Osteoblast (primary cell): ENCODE measurements around the gene PPP1R3A. TPM values are rescaled to one million over a fixed set of nuclear protein-coding genes. Genes with fewer than 3 reads are reported as not detected.

Experiments
- DNase-seq: peaks from one replicate; pipeline ENCODE4 v3.0.0; 2011; ENCODE audit warnings: low spot score, mixed read lengths; ENCODE audit not compliant: insufficient read length; ENCODE audit errors: missing footprints
- H2AFZ ChIP-seq: 2 replicates; pipeline ENCODE4 v1.6.0; 2011; ENCODE audit warnings: mild to moderate bottlenecking, low read length
- H3K27ac ChIP-seq: 2 replicates; pipeline ENCODE4 v1.5.1; 2011; ENCODE audit warnings: mild to moderate bottlenecking, low read depth, low read length, moderate library complexity
- H3K27me3 ChIP-seq: 2 replicates; pipeline ENCODE4 v1.6.0; 2012; ENCODE audit warnings: mild to moderate bottlenecking, control low read depth, inconsistent platforms, low read length, moderate library complexity; ENCODE audit not compliant: insufficient read depth
- H3K36me3 ChIP-seq: 2 replicates; pipeline ENCODE4 v1.5.1; 2011; ENCODE audit warnings: mild to moderate bottlenecking, low read length, control low read depth, moderate library complexity; ENCODE audit not compliant: insufficient read depth
- H3K4me1 ChIP-seq: 2 replicates; pipeline ENCODE4 v1.5.1; 2011; ENCODE audit warnings: mild to moderate bottlenecking, low read length, control low read depth, moderate library complexity; ENCODE audit not compliant: insufficient read depth
- H3K4me2 ChIP-seq: 2 replicates; pipeline ENCODE4 v1.6.0; 2011; ENCODE audit warnings: mild to moderate bottlenecking, low read length; ENCODE audit not compliant: insufficient read depth
- H3K4me3 ChIP-seq: fragments of 200-600 bp; sonication (generic); 3 replicates; pipeline ENCODE4 v1.5.1; 2012; ENCODE audit warnings: mild to moderate bottlenecking, low read length, inconsistent platforms; ENCODE audit not compliant: insufficient read depth
- H3K79me2 ChIP-seq: 2 replicates; pipeline ENCODE4 v1.6.0; 2012; ENCODE audit warnings: mild to moderate bottlenecking, low read length, control low read depth, inconsistent platforms; ENCODE audit not compliant: insufficient read depth
- H3K9me3 ChIP-seq: 2 replicates; pipeline ENCODE4 v1.5.1; 2011; ENCODE audit warnings: low read depth, low read length, control low read depth
- H4K20me1 ChIP-seq: 2 replicates; pipeline ENCODE4 v1.6.0; 2012; ENCODE audit warnings: mild to moderate bottlenecking, low read length, control low read depth; ENCODE audit not compliant: insufficient read depth
- CTCF ChIP-seq: IDR thresholded peaks from 2 replicates; pipeline ENCODE4 v1.5.1; 2011; ENCODE audit warnings: mild to moderate bottlenecking, low read depth, low read length, moderate library complexity; ENCODE audit errors: extremely low read depth
- total RNA-seq: library from RNA; depleted of rRNA; stranded (reverse); fragments of >200 nt; gene quantifications from 2 replicates; pipeline ENCODE4 v1.2.3, GENCODE V29; 2012

The PPP1R3A gene
- total RNA-seq, 1 donor, result not detected

DNA sequence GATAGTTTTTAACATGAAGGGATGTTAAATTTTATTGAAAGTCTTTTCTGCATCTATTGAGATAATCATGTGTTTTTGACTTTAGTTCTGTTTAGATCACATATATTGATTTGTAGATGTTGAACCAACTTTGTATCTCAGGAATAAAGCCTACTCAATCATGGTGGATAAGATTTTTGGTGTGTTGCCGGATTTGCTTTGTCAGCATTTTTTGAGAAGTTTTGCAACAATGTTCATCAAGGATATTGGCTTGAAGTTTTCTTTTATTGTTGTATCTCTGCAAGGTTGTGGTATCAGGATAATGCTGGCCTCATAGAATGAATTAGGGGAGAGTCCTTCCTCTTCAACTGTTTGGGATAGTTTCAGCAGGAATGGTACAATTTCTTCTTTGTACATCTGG lies 9.3 kb upstream of the PPP1R3A start:
- Histone ChIP-seq H3K4me3 (no peak overlapping the region), H3K4me1 (no peaks in the 10 kb centered on the region), H3K27me3 (no peaks in the 10 kb centered on the region), H3K4me2 (no peak overlapping the region), H2AFZ (no peak overlapping the region), H3K79me2 (no peaks in the 10 kb centered on the region), H4K20me1 (no peaks in the 10 kb centered on the region), H3K27ac (no peak overlapping the region), H3K36me3 (no peaks in the 10 kb centered on the region), H3K9me3 (no peaks in the 10 kb centered on the region)
- no peak for TF ChIP-seq CTCF
- DNase-seq, result no peak

DNA sequence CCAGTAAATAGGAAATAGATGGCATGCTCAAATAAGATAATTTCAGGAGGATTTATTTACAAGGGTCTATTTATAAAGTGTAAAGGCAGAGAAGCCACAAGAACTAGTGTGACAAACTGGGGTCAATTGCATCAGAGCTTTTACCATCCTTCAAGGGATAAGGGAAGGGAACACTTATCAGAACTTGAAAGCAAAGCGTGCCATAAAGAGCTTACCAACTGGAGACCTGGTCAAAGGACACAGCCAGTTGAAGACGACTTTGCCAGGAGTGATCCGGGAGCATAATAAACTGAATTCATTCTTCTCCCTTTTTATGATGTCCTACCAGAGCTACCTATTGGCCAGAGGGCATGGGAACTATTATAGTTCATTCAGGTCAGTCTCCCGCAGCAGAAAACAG lies 3.2 kb upstream of the PPP1R3A start:
- H3K9me3 ChIP-seq, result no peaks in the 10 kb centered on the region
- H3K79me2 ChIP-seq, result no peaks in the 10 kb centered on the region
- no peak overlapping the region for H2AFZ ChIP-seq
- DNase-seq, result no peak
- H3K4me2 ChIP-seq, result no peak overlapping the region
- no peak overlapping the region for H3K27ac ChIP-seq
- H3K4me3 ChIP-seq, result no peak overlapping the region
- H4K20me1 ChIP-seq, result no peaks in the 10 kb centered on the region
- H3K36me3 ChIP-seq, result no peaks in the 10 kb centered on the region
- no peaks in the 10 kb centered on the region for H3K27me3 ChIP-seq
- no peaks in the 10 kb centered on the region for H3K4me1 ChIP-seq
- no peak for TF ChIP-seq CTCF

GRCh38 chr7:113921363-113921762 lies 2.6 kb upstream of the PPP1R3A start:
- no peaks in the 10 kb centered on the region for H4K20me1 ChIP-seq
- no peak for TF ChIP-seq CTCF
- DNase-seq, result no peak
- no peak overlapping the region for H3K27ac ChIP-seq
- no peak overlapping the region for H3K4me3 ChIP-seq
- no peaks in the 10 kb centered on the region for H3K27me3 ChIP-seq
- H3K79me2 ChIP-seq, result no peaks in the 10 kb centered on the region
- no peaks in the 10 kb centered on the region for H3K36me3 ChIP-seq
- H3K4me2 ChIP-seq, result no peak overlapping the region
- H2AFZ ChIP-seq, result no peak overlapping the region
- H3K4me1 ChIP-seq, result no peaks in the 10 kb centered on the region
- no peaks in the 10 kb centered on the region for H3K9me3 ChIP-seq

GRCh38 chr7:113917840-113918239 lies 969 bp downstream of the PPP1R3A start:
- no peaks in the 10 kb centered on the region for H3K9me3 ChIP-seq
- H4K20me1 ChIP-seq, result no peaks in the 10 kb centered on the region
- H3K4me2 ChIP-seq, result no peak overlapping the region

More at GRCh38 chr7:113917840-113918239, 969 bp downstream of the PPP1R3A start:
- Histone ChIP-seq H3K27me3 (no peaks in the 10 kb centered on the region), H2AFZ (no peak overlapping the region), H3K27ac (no peak overlapping the region), H3K79me2 (no peaks in the 10 kb centered on the region), H3K4me1 (no peaks in the 10 kb centered on the region), H3K36me3 (no peaks in the 10 kb centered on the region), H3K4me3 (no peak overlapping the region)
- no peak for TF ChIP-seq CTCF
- DNase-seq, result no peak
